ENCODE measurements around the gene AVEN. TPM values are rescaled to one million over a fixed set of nuclear protein-coding genes. Genes with fewer than 3 reads are reported as not detected.

AVEN gene
- total and polyA plus RNA-seq, 2 donors (not counting 3 experiments of a cell fraction or from before 2014, with no cell fraction given) = 7.7 to 23.3 TPM

DNA sequence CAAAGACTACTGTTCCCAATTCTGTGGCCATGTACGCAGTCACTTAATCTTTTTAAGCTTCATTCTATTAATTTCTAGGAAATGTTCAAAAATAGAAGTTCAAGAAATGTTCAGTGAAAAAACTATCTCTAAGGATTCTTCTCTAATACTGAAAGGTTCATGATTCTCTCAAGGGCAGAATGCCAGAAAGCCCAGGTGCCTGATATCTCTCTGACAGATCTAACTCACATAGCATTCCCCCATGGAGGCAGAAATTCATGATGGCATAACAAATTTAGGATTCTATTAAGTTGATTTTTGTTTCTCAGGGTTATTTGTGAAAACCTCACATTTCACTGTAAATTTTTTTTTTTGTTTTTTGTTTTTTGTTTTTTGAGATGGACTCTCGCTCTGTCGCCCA is 53.3 kb downstream of the AVEN start:
- Histone ChIP-seq H3K27me3 (ENCODE audit: control insufficient read depth in 2 of 2, insufficient read depth in 2 of 2, low read length in 2 of 2) (no peaks in the 10 kb centered on the region), H3K9ac (replicated peaks; ENCODE audit: extremely low read depth, insufficient read depth, low read length) (no peak overlapping the region), H3K27ac (ENCODE audit: insufficient read depth, low read depth, low read length) (no peak overlapping the region), H3K9me1 (replicated peaks; ENCODE audit: control insufficient read depth, extremely low read depth, insufficient read depth, low read length) (no peaks in the 10 kb centered on the region), H3K9me3 (replicated peaks; ENCODE audit: control insufficient read depth, insufficient read depth, low read length) (no peaks in the 10 kb centered on the region), H3K4me2 (ENCODE audit: insufficient read depth, low read length) (no peak overlapping the region), H2AFZ (ENCODE audit: low read depth, low read length) (no peak overlapping the region), H3K79me2 (ENCODE audit: control insufficient read depth, insufficient read depth, low read length) (peaks cover 3% of the 10 kb centered on the region), H3K4me1 (ENCODE audit: control insufficient read depth, extremely low read depth, insufficient read depth, low read length) (peaks cover 7% of the 10 kb centered on the region), H3K36me3 (ENCODE audit: control insufficient read depth in 2 of 2, extremely low read depth in 1 of 2, insufficient read depth in 2 of 2, low read length in 2 of 2) (no peaks in the 10 kb centered on the region), H3K4me3 (replicated peaks in 1 of 3; ENCODE audit: insufficient read depth in 1 of 3, low read depth in 1 of 3, low read length in 3 of 3) (no peak overlapping the region), H4K20me1 (replicated peaks; ENCODE audit: control insufficient read depth, extremely low read depth, insufficient read depth, low read length) (no peaks in the 10 kb centered on the region)
- dilution Hi-C loops (cut with MboI; ENCODE audit: extremely low pct_ligation_motif_present, low sequenced_read_pairs) (no loop called here), intact Hi-C loops (cut with micrococcal nuclease) (no loop called here)
- FAIRE-seq (no peak), DNase-seq (ENCODE audit: low read depth, low spot score) (no peak)
- ChIA-PET POLR2A (no interaction called here), CTCF (interaction anchor here (1.4 kb wide), 1 partner anchor 693 kb away, joined by 4 read pairs; no protein-coding TSS in a partner anchor)
- no peak for TF ChIP-seq GATA2 (IDR thresholded peaks at IDR 0.05; ENCODE audit: insufficient read depth, insufficient read length, low read depth, low read length)
- TF ChIP-seq MYC (IDR thresholded peaks at IDR 0.05; ENCODE audit: low read depth, low read length) = no peak
- no peak for TF ChIP-seq MAX (IDR thresholded peaks at IDR 0.05; ENCODE audit: insufficient read depth, insufficient read length)
- TF ChIP-seq FOS (IDR thresholded peaks at IDR 0.05; ENCODE audit: borderline replicate concordance, insufficient read depth, low read length) = no peak
- TF ChIP-seq EZH2 (IDR thresholded peaks at IDR 0.05; ENCODE audit: borderline replicate concordance, low read depth, low read length, severe bottlenecking) = no peak
- TF ChIP-seq POLR2AphosphoS5 (IDR thresholded peaks at IDR 0.05; ENCODE audit: insufficient read depth, low read depth, low read length) = no peak
- TF ChIP-seq, protein P1, sequence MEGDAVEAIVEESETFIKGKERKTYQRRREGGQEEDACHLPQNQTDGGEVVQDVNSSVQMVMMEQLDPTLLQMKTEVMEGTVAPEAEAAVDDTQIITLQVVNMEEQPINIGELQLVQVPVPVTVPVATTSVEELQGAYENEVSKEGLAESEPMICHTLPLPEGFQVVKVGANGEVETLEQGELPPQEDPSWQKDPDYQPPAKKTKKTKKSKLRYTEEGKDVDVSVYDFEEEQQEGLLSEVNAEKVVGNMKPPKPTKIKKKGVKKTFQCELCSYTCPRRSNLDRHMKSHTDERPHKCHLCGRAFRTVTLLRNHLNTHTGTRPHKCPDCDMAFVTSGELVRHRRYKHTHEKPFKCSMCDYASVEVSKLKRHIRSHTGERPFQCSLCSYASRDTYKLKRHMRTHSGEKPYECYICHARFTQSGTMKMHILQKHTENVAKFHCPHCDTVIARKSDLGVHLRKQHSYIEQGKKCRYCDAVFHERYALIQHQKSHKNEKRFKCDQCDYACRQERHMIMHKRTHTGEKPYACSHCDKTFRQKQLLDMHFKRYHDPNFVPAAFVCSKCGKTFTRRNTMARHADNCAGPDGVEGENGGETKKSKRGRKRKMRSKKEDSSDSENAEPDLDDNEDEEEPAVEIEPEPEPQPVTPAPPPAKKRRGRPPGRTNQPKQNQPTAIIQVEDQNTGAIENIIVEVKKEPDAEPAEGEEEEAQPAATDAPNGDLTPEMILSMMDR (IDR thresholded peaks at IDR 0.05; ENCODE audit: extremely low read depth in 1 of 2, insufficient read depth in 1 of 2, low read depth in 1 of 2, low read length in 2 of 2) = no peak
- no peak for TF ChIP-seq JUN (IDR thresholded peaks at IDR 0.05; ENCODE audit: borderline replicate concordance, insufficient read depth, insufficient read length, low read depth)
- no peak for TF ChIP-seq POLR2A (IDR thresholded peaks at IDR 0.05; ENCODE audit: low read depth, low read length)
- BruUV-seq (replicated peaks) = no TSS peak

Measured in endothelial cell of umbilical vein (primary cell).